Body of pancreas (tissue), 4 donors: Measurements from ENCODE around the gene RET.

ENCODE experiments used
- POLR2A ChIP-seq, 3 donors: fragments of 450-650 bp; IDR thresholded peaks; one replicate each; pipeline ENCODE4 v1.6.1; 2016; ENCODE audit warnings: antibody characterized with exemption in 3 of 3, mild to moderate bottlenecking in 2 of 3
- TF ChIP-seq, protein P1 (sequence below), 7 experiments: fragments of 450-650 bp in 4 of 7; fragments of 200-600 bp in 3 of 7; sonication (generic) in 3 of 7; IDR thresholded peaks; one replicate each; pipeline ENCODE4 v1.5.1; 2016 to 2019; ENCODE audit warnings: antibody characterized with exemption in 7 of 7

DNA sequence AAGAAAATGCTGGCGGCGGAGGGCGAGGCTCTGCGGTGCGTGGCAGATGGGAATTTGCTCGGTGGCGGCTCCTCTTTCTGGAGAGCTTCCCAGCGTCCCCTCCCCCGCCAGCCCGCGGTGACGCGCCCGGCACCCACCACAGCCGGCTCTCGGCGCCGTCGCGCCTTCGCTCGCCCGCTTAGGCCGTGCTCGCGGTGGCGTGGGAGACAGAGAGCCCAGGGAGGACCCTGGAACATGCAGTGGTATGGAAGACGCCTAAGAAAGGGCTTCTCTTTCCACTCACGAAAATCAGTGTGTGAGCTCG, 60.8 kb downstream of the RET start:
- TF ChIP-seq POLR2A (IDR thresholded peaks at IDR 0.05): no peak
- TF ChIP-seq, protein P1, sequence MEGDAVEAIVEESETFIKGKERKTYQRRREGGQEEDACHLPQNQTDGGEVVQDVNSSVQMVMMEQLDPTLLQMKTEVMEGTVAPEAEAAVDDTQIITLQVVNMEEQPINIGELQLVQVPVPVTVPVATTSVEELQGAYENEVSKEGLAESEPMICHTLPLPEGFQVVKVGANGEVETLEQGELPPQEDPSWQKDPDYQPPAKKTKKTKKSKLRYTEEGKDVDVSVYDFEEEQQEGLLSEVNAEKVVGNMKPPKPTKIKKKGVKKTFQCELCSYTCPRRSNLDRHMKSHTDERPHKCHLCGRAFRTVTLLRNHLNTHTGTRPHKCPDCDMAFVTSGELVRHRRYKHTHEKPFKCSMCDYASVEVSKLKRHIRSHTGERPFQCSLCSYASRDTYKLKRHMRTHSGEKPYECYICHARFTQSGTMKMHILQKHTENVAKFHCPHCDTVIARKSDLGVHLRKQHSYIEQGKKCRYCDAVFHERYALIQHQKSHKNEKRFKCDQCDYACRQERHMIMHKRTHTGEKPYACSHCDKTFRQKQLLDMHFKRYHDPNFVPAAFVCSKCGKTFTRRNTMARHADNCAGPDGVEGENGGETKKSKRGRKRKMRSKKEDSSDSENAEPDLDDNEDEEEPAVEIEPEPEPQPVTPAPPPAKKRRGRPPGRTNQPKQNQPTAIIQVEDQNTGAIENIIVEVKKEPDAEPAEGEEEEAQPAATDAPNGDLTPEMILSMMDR (IDR thresholded peaks at IDR 0.05): no peak
